Measurements from ENCODE around the gene TAC3.
"Not testable (repeated sequence)": the region's sequence is repeated elsewhere in the genome, so short reads cannot be mapped to it uniquely, and the experiment has no call there.

TAC3 gene

GRCh38 chr12:57055824-57056223 lies 39.5 kb upstream of the TAC3 start:
- no peaks in the 10 kb centered on the region for H3K79me2 ChIP-seq (ENCODE audit: insufficient read depth, low read depth)
- no peaks in the 10 kb centered on the region for H4K20me1 ChIP-seq (ENCODE audit: insufficient read depth)
- H2AFZ ChIP-seq (ENCODE audit: low read depth): no peak overlapping the region
- H3K27me3 ChIP-seq (ENCODE audit: insufficient read depth, low read depth): no peaks in the 10 kb centered on the region; the same call in 1 of the 2 replicates
- no peaks in the 10 kb centered on the region; the same call in 1 of the 2 replicates for H3K36me3 ChIP-seq (ENCODE audit: insufficient read depth)
- H3K4me1 ChIP-seq (ENCODE audit: low read depth, poor library complexity, severe bottlenecking): no peaks in the 10 kb centered on the region
- no peak overlapping the region for H3K4me3 ChIP-seq (IDR thresholded peaks at IDR 0.05; ENCODE audit: insufficient read depth, low read depth, low read length)
- no peak overlapping the region for H3K27ac ChIP-seq
- no peak overlapping the region for H3K4me2 ChIP-seq
- TF ChIP-seq CTCF (conservative IDR thresholded peaks at IDR 0.05; ENCODE audit: low read depth, low read length): no peak
- no peak overlapping the region for H3K9ac ChIP-seq

DNA sequence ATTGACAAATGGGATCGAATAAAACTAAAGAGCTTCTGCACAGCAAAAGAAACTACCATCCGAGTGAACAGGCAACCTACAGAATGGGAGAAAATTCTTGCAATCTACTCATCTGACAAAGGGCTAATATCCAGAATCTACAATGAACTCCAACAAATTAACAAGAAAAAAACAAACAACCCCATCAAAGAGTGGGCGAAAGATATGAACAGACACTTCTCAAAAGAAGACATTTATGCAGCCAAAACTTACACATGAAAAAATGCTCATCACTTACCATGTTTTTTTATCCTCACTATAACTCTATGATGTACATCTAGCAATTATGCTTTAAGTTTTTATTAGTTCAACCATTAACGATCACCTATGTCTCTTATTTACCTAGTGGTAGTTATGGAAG lies 37.6 kb upstream of the TAC3 start:
- H3K9ac ChIP-seq; H3K4me1 ChIP-seq (ENCODE audit: low read depth, poor library complexity, severe bottlenecking); H3K27me3 ChIP-seq (ENCODE audit: insufficient read depth, low read depth); H4K20me1 ChIP-seq (ENCODE audit: insufficient read depth); H3K79me2 ChIP-seq (ENCODE audit: insufficient read depth, low read depth); H2AFZ ChIP-seq (ENCODE audit: low read depth); H3K4me3 ChIP-seq (IDR thresholded peaks at IDR 0.05; ENCODE audit: insufficient read depth, low read depth, low read length); H3K36me3 ChIP-seq (ENCODE audit: insufficient read depth); H3K4me2 ChIP-seq; H3K27ac ChIP-seq: not testable (repeated sequence)

DNA sequence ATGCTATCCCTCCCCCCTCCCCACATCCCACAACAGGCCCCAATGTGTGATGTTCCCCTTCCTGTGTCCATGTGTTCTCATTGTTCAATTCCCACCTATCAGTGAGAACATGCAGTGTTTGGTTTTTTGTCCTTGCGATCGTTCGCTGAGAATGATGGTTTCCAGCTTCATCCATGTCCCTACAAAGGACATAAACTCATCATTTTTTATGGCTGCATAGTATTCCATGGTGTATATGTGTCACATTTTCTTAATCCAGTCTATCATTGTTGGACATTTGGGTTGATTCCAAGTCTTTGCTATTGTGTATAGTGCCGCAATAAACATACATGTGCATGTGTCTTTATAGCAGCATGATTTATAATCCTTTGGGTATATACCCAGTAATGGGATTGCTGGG lies 36.8 kb upstream of the TAC3 start:
- not testable (repeated sequence) for H3K4me3 ChIP-seq (IDR thresholded peaks at IDR 0.05; ENCODE audit: insufficient read depth, low read depth, low read length); H3K79me2 ChIP-seq (ENCODE audit: insufficient read depth, low read depth); H3K4me2 ChIP-seq; H3K4me1 ChIP-seq (ENCODE audit: low read depth, poor library complexity, severe bottlenecking); H3K27ac ChIP-seq; H3K9ac ChIP-seq; H2AFZ ChIP-seq (ENCODE audit: low read depth); H3K36me3 ChIP-seq (ENCODE audit: insufficient read depth); H4K20me1 ChIP-seq (ENCODE audit: insufficient read depth)
- peaks cover 11% of the 10 kb centered on the region; the same call in 1 of the 2 replicates for H3K27me3 ChIP-seq (ENCODE audit: insufficient read depth, low read depth)

DNA sequence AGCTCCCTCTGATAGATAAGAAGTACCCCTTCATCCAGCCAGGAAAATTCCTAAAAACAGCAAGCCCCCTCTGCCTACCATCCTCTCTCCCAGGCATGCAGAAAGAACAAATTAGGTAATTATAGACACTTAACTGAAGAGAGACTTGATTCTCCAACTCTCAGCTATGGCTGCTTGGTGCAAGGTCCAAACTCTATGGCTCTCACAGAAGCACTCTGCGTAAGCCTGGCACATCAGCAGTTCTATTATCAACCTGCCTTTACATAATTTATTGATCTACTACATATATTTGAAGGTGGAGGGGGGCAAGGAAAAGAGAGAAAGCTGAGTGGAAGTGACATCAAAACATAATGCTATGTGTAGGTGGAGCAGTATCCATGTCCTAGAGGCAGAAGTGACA lies 34.7 kb upstream of the TAC3 start:
- H3K9ac ChIP-seq: no peak overlapping the region
- H3K27ac ChIP-seq: no peak overlapping the region
- H3K79me2 ChIP-seq (ENCODE audit: insufficient read depth, low read depth): no peaks in the 10 kb centered on the region
- peaks cover 20% of the 10 kb centered on the region; the same call in 1 of the 2 replicates for H3K27me3 ChIP-seq (ENCODE audit: insufficient read depth, low read depth)
- H2AFZ ChIP-seq (ENCODE audit: low read depth): no peak overlapping the region
- TF ChIP-seq CTCF (conservative IDR thresholded peaks at IDR 0.05; ENCODE audit: low read depth, low read length): no peak
- no peaks in the 10 kb centered on the region for H4K20me1 ChIP-seq (ENCODE audit: insufficient read depth)
- no peaks in the 10 kb centered on the region for H3K36me3 ChIP-seq (ENCODE audit: insufficient read depth)
- H3K4me1 ChIP-seq (ENCODE audit: low read depth, poor library complexity, severe bottlenecking): no peaks in the 10 kb centered on the region
- no peak overlapping the region for H3K4me3 ChIP-seq (IDR thresholded peaks at IDR 0.05; ENCODE audit: insufficient read depth, low read depth, low read length)
- H3K4me2 ChIP-seq: no peak overlapping the region

DNA sequence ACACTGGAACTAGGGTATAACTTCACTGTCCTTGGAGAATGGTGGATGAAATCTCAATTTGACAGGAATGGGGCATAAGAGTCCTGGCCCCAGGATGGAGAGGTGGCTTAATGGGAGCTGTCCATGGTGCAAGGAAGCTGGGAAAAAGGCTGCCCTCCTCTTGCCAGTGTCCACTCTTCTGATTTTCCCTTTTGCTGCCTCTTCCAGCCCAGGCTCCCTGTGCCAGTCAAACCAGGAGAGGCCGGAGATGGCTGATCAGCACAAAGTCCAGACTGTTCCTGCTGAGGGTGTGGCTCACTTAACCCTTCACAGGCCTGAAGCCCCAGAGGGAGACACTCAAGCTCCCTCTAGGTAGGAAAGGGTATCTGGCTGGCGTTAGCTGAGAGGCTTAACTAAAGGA lies 33.6 kb upstream of the TAC3 start, which contains the start of gene MYO1A:
Gene MYO1A, minus strand, starts transcription at position 240 of the 400 bp plus-strand sequence. CDS start 1,806 bp downstream, outside the sequence.
- H3K36me3 ChIP-seq (ENCODE audit: insufficient read depth): no peaks in the 10 kb centered on the region
- H3K27me3 ChIP-seq (ENCODE audit: insufficient read depth, low read depth): peaks cover 20% of the 10 kb centered on the region; the same call in 1 of the 2 replicates
- TF ChIP-seq CTCF (conservative IDR thresholded peaks at IDR 0.05; ENCODE audit: low read depth, low read length): no peak
- no peak within 1 kb of the TSS for H3K27ac ChIP-seq
- H4K20me1 ChIP-seq (ENCODE audit: insufficient read depth): no peaks in the 10 kb centered on the region
- no peak within 1 kb of the TSS for H3K4me3 ChIP-seq (IDR thresholded peaks at IDR 0.05; ENCODE audit: insufficient read depth, low read depth, low read length)
- H3K4me1 ChIP-seq (ENCODE audit: low read depth, poor library complexity, severe bottlenecking): no peaks in the 10 kb centered on the region
- no peak within 1 kb of the TSS for H3K4me2 ChIP-seq
- H3K79me2 ChIP-seq (ENCODE audit: insufficient read depth, low read depth): no peaks in the 10 kb centered on the region
- H3K9ac ChIP-seq: no peak within 1 kb of the TSS
- no peak within 1 kb of the TSS for H2AFZ ChIP-seq (ENCODE audit: low read depth)

Measured in KMS-11 (cell line).